Activated CD4-positive, alpha-beta T cell treated with anti-CD3 and anti-CD28 coated beads, Interleukin-2, amount 50 U/mL, for 1 hour (primary cell): ENCODE measurements around the gene PTGER4.

ENCODE experiments used
- DNase-seq: peaks from one replicate; pipeline ENCODE4 v3.0.0-alpha.2; 2020

The PTGER4 gene

GRCh38 chr5:40672425-40672824 is 7.3 kb upstream of the PTGER4 start:
- no peak for DNase-seq

DNA sequence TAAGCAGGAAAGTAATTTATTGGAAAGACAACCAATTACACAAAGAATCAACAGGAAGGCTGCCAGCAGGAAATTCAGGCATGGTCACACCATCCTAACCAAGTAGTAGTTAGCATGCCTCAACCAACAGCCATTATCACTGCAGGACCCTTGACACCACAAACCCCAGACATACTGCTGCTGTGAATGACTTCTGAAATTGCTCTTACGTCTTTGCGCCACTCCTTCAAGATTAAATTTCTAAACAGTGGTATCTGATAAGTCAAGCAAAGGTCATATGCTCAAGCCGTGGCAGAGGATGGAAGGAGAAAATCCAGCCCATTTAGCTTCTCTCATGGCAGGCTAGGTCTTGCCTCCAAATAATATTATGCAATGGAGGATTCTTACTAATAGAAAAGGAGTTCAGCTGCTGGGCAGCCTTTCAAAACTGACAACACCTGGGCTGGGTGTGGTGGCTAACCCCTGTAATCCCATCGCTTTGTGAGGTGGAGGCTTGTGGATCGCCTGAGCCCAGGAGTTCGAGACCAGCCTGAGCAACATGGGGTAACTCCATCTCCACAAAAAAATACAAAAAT is 5.0 kb upstream of the PTGER4 start:
- no peak for DNase-seq

DNA sequence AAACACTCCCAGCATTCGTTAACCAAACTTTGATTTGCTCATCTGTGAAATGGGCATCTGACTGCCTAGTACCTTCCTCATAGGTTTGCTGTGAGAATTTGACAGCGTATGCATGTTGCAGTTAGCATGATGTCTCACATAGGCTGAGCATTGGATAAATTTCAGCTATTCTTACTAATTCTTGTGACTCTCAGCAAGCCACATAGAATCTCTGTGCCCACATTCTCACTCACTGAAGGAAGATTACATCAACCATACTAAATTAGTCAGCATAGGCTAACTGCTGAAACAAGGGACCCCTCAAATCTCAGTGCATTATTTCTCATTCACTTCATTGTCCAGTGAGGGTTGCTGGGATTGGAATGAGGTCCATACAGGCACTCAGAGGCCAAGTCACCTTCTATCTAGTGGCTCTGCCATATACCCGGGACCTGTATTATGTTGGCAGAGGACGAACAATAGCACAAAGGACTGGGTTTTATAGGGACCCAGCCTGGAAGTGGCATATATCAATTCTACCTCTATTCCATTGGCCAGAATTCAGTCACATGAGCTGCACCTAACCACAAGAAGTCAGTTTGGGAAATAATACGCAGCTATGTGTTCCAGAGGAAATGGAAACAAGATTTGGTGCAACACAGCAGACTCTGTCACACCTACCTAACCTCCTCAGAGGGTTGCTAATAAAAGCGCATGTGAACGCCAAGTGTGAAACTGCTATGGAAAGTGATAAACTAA is 4.2 kb upstream of the PTGER4 start:
- no peak for DNase-seq

DNA sequence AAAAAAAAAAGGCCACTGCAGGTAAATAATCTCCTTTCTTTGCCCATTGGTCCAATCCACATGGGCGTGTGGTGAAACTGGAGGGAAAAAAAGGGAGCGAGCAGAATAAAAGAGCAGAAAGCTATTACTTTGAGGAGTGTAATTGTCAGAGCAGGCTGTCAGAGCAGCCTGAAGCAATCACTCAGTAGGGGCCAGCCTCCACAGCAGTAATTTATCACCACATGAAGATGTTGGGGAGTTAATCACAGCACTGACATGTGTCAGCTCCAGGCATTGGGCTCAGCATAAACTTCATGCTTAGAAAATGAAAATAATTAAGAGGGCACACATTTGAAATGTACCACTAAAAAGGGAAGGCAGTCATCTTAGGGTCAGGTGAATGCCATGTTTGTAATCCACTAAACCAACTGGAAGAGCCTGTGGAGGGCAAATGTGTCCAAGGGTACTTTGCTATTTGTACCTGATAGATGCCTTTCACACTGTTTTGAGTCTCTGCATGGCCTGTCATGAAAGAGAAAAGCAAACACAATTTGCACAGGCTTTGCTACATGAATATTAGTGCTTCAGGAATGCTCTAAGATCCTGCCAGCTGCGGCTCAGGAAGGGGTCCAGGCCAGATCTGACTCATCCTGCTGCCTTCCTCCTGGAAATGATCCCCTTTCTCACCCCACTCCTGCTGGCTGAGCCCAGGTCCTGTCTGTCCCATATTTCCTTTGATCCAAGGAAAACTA is 2.9 kb upstream of the PTGER4 start:
- DNase-seq = no peak

GRCh38 chr5:40677456-40677855 is 2.3 kb upstream of the PTGER4 start:
- no peak for DNase-seq

- DNase-seq = no peak
Observed at GRCh38 chr5:40678026-40678425, 1.7 kb upstream of the PTGER4 start.

DNA sequence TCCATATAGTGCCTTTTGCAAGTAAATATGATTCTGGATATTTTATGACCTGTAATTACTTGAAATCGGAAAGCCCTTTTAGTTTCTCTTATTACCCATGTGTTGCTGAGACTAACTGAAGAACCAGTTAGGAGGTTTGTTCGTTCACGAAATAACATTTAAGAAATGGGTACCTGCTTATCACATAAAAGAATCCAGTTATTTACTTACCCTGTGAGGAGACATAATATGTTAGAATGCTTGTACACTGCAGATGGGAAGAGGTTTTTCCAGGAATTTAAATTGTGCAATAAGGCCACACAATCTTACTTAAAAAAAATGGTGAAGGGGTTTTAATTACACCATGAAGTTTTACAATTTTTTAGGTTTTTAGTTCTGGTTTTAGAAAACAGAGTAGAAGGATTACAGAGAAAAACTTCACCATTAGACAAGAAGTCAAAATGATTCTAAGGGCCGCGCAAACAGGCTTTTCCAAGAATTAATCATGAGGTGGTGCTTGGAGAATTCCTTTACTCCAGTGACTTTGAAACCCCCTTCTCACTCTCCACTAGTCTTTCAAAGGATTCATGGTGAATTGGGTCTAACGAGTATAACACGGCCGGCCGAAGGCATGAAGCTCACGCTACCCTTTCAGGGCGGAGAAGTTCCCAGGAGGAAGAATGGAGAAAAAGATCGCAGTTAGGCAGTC is 1.1 kb upstream of the PTGER4 start:
- no peak for DNase-seq

GRCh38 chr5:40679148-40679912 is 385 bp upstream of the PTGER4 start:
- DNase-seq = peak; percentile 92

- DNase-seq = peak; percentile 45
Observed at GRCh38 chr5:40680741-40681362, 1.1 kb downstream of the PTGER4 start.

GRCh38 chr5:40681363-40682153 is 1.8 kb downstream of the PTGER4 start:
- DNase-seq = no peak

GRCh38 chr5:40682154-40683017 is 2.7 kb downstream of the PTGER4 start:
- DNase-seq = no peak

- DNase-seq = no peak
Observed at GRCh38 chr5:40683305-40683704, 3.6 kb downstream of the PTGER4 start.

DNA sequence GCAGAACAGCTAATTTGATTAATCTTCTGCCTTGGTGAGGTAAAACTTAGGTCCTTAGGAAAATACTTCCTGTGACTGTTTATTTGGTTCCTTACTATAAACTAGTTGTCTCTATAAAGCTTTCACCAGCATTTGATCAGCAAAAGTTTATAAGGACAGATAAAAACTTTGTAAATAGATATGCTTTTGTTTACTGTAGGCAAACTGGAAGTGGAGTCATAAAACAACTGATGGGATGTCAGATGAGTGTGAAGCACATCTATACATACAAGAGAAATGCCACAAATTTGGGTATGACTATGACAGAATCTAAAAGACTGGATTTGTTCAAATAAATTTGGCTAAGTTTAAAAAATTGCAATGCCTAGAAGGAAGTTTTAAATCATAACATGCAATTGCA is 5.5 kb downstream of the PTGER4 start:
- no peak for DNase-seq

DNA sequence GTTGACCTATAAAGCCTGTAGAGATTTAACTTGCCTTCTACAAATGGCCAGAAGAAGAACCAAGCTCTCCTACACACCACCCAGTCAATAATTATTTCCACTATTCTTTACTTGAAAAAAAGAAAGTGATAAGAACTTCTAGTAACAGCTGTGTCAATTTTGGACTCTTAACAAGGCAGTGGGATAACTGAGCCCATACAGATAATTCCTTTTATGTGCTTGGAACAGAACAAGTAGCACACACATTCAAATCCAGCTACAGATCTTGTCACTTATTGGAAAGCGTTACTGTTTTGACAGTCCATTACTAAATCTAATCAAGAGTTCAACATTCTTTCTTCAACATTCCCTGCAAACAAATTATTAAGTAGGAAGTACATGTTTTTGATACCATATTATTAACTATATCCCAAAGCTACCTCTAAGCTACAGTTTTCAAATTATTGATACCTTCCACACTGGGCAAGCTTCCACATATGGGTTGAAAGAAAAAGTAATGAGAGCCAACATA is 6.3 kb downstream of the PTGER4 start:
- no peak for DNase-seq

- DNase-seq = no peak
Observed at GRCh38 chr5:40687321-40687720, 7.6 kb downstream of the PTGER4 start.

DNA sequence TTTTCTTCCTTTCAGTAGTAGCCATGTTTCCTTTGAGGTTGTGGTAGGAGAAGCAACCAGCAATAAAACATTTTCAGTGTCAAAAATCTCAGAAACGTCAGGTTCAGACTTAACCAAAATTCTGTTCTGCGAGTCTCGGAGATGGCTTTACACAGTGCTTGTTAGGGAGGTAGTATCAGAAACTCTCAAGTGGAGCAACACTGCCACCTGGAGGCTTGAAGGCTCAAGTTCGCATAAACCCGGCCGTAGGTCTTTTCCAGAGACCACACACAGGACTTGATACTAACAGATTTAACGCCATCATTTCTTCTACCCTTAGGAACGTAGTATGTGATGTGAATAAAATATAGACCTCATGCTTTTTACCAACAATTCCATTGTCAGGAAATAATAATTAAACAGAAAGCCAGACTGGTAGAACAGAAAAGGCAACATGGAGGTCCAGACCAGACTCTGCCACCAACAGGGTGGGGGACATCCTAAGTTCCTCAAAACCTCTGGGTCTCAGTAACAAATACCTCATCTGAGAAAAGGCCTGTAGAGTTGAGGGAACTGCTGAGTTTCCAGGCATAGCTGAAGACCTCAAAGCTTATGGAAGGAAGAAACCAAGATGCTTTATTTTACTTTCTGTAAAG is 8.5 kb downstream of the PTGER4 start:
- peak; percentile 86 for DNase-seq

GRCh38 chr5:40688996-40689395 is 9.3 kb downstream of the PTGER4 start:
- no peak for DNase-seq

DNA sequence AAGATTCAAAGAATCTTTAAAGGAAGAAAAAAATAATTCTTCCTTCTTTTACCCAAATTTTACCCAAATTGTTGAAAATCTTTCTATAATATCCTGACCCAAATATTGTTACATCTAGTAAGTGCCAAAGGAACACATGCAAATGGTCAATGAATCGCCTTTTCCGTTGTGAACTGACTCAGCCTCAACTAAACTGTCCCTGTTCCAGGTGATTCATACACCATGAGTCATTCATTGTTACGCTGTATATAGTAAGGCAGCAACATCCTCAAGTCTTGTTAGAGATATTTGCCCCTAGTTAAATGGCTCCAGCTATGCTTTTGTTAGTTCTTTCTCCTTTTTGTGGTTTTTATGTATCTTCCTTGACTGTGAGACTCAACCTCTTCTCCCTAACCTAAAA is 9.7 kb downstream of the PTGER4 start:
- no peak for DNase-seq

- DNase-seq = no peak
Observed at GRCh38 chr5:40690267-40690666, 10.6 kb downstream of the PTGER4 start.

DNA sequence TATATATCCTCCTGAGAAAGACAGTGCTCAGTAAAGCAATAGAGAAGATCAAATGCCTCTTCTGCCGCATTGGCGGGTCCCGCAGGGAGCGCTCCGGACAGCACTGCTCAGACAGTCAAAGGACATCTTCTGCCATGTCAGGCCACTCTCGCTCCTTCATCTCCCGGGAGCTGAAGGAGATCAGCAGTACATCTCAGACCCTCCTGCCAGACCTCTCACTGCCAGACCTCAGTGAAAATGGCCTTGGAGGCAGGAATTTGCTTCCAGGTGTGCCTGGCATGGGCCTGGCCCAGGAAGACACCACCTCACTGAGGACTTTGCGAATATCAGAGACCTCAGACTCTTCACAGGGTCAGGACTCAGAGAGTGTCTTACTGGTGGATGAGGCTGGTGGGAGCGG is 12.2 kb downstream of the PTGER4 start:
- no peak for DNase-seq
